NCI-H748 treated with DMSO at 0.1 percent for 48 hours (cell line): Measurements from ENCODE around the gene SYNDIG1.

Experiments
- DNase-seq: peaks from one replicate; lab custom pipeline; 2025; lab: John Stamatoyannopoulos, UW

The SYNDIG1 gene

DNA sequence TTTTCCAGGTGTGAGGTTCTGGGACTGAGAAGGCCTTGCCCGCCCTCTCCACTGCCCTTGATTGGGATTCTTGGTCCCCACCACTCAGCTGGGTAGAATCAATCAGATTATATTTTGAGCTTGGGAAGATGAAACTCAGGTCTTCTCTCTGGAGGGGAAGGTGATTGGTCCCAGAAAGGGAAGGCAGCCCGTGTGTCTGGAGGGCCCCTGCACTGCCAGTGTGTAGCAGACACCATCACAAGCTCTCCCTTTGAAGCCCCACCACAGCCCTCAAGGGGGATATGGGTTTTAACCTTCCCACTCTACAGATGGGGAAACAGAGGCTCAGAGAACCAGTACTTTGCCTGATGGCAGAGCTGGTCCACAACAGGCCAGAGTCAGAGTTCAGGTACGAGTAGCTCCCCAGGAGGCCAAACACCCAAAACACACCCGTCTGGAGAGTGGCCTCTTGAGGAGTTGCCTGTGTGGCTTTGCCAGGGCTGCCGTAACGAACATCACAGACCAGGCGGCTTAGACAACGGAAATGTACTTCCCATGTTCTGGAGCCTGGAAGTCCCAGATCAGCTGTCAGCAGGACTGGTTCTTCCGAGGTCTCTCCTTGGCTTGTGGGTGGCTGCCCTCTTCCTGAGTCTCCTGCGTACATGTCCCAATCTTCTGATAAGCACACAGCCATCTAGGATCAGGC lies 205.6 kb downstream of the SYNDIG1 start:
- DNase-seq, result no peak

DNA sequence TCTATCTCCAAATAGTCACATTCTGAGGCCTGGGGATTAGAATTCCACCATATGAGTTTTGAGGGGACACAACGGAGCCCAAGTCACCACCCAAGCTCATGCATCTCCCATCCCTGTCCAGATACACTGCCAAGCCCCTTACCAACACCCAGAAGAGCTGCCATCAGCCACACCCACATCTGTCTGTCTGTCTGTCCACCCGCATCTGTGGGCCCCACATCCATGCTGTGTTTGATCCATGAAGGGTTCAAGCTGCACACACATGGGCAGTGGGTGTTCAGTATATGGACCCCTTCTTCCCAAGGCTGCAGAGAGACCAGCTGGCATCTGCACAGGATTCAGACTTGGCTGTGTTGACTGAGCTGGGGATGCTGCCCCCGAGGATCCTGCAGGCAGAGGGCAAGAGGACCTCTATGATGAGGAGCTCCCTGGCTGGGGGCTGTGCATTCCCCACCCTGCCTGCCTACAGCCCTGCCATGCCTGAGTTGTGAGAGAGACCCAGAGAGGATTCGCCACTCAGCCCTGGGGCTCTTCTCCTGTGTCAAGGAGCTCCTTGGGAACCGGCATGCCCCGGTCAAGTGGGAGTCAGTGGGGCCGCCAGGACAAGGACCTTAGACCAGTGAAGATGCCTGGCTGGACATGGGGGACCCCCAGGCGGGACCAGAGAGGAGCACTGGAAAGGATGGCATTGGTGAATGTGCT lies 206.4 kb downstream of the SYNDIG1 start:
- DNase-seq, result no peak

- no peak for DNase-seq
Measured at GRCh38 chr20:24676353-24676977, 207.0 kb downstream of the SYNDIG1 start.

DNA sequence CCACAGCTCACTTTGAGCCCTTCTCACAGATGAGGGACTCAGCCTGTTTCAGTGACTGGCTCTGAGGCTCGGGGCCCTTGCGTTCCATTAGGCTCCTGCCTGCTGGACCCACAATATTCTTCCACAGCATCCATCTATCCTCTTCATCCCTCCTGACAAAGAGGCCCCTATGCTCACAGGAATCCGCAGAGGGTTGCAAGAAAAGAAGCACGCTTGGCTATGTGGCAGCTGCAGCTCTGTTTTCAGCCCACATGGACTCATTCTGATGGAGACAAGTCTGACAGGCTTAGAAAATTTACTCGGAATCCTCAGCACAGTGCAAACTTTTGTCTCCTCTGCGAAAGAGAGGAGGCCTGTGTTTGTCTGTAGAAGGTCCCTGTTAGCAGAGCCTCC lies 207.5 kb downstream of the SYNDIG1 start:
- no peak for DNase-seq

- DNase-seq, result no peak
Measured at GRCh38 chr20:24677626-24678315, 208.3 kb downstream of the SYNDIG1 start.

- DNase-seq, result no peak
Measured at GRCh38 chr20:24678351-24679106, 209.1 kb downstream of the SYNDIG1 start.

DNA sequence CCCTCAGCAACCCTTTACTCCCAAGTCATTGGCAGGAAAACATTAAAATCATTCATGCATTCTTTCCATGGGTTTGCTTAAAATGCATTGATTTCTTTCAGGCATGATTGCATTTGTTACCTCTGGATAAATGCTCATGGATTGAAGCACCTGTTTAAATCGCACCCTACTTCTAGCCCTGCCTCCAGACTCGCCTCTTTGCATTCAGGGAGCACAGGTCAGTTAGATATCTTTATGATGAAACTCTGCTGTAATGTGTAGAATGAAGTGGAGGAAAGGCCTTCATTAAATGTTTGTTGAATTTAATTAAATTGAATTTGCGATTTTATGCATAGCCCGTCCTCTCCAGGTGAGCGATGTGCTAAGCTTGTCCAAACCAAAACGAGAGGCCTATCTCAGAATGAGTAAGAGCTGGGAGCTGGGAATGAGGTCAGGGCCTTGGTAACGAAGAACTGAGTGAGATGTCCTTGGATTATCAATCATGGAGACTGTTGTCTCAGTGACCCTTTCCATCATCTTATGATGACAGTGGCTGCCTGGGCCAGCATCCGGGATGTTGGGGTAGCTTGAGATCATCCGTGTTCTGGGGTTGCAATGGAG lies 210.1 kb downstream of the SYNDIG1 start:
- DNase-seq, result no peak

GRCh38 chr20:24681634-24682495 lies 212.4 kb downstream of the SYNDIG1 start:
- DNase-seq, result no peak

DNA sequence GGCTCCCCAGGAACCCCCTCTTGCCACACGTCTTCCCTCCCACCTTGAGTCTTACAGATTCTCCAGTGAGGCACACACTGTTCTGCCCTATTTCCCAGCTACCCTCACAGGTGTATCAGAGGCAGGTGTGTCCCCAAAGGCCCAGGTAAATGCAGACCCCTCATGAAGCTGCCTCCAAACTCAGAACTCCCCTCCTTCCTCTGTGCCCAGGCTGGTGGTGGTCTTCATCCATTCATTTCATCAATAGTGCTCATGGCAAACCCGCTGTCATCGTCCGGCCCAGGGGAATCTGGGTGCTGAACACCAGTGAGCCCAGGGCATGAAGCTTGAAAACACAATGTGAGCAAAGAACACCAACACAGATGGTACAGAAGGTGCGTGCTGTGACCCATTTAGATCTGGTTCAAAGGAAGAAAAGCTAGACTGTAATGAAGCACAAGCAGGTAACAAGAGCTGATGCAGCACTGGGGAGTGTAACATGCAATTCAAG lies 213.1 kb downstream of the SYNDIG1 start:
- DNase-seq, result no peak

GRCh38 chr20:24683676-24684075 lies 214.2 kb downstream of the SYNDIG1 start:
- DNase-seq, result no peak

DNA sequence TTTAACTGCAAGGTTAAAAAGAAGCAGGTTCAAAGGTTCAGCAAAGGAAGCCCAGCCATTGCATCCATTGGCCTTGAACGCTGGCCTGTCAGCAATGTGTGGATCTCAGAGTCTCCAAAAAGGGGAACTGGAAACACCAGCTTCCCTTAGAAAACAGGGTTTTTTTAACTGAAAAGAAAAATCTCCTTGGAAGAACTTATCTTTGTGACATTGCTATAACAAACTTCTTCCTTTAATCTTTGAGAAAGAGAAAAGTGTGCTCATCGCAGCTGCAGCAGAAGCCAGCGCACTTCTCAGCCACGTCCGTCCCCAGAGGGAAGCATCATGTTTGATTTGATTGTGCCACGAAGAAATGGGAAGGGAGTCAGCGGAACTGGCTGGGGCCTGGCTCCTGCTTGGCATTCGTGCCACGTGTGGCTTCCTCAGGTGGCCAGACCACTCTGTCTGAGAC lies 215.0 kb downstream of the SYNDIG1 start:
- no peak for DNase-seq

GRCh38 chr20:24684956-24685691 lies 215.7 kb downstream of the SYNDIG1 start:
- DNase-seq, result no peak

GRCh38 chr20:24685736-24686135 lies 216.3 kb downstream of the SYNDIG1 start:
- no peak for DNase-seq

DNA sequence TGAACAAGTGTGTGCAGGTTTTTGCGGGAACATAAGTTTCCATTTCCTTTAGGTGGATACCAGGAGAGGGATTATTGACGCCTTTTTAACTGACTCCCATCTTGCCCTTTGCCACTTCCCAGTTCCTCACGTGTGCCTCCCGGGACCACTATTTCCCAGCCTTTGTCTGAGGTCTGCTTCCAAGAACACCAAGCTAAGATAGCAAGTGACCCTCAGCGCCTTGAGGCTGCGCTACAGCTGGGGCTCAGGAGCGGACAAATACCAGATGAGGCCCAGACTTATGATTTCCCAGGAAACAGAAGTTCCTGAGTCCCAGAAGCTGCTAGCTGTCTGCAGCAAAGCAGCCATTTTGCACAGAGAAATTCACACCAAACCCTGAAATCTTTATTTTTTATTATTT lies 216.7 kb downstream of the SYNDIG1 start:
- DNase-seq, result no peak

GRCh38 chr20:24690408-24690807 lies 221.0 kb downstream of the SYNDIG1 start:
- no peak for DNase-seq

DNA sequence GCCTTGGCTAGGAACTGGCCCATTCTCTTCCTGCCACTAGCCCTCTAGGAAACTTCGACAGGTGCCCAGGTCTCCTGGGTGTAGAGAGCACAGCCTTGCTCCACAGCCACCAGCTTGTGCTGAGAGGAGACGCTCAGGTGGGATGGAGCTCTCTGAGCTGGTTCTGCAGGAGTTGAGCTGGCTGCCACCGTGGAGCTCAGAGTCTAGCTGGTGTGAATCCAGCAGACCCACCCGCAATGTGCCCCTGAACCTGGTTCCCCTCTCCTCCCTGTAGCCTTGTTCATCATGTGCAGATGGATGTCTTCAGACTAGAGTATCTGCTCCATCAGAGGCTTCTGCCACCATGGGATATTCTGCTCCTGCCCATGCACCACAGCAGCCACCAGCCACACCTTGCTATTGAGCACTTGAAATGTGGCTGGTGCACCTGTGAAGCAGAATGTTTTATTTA lies 222.5 kb downstream of the SYNDIG1 start:
- no peak for DNase-seq

GRCh38 chr20:24692446-24693200 lies 223.2 kb downstream of the SYNDIG1 start:
- DNase-seq, result no peak

GRCh38 chr20:24693466-24694156 lies 224.2 kb downstream of the SYNDIG1 start:
- DNase-seq, result no peak
